WTC11 (cell line): ENCODE results near the gene DGLUCY. TPM values are rescaled to one million over a fixed set of nuclear protein-coding genes. Genes with fewer than 3 reads are reported as not detected.
A peak's percentile ranks its signal among the peaks of the same experiment; 100 is the strongest.

ENCODE experiments used
- ATAC-seq: fragments of 200-7000 bp; cut with Tn5 transposase; 2 replicates; pipeline ENCODE4 v1.10.0; 2021; ENCODE audit warnings: mild to moderate bottlenecking, moderate library complexity
- CTCF ChIA-PET: fragments of 300-600 bp; sonication (Branson Sonifier 250); formaldehyde crosslinking; loops from one replicate; lab custom pipeline; 2021; ENCODE audit warnings: antibody characterized with exemption; lab: Charles Lee
- POLR2A ChIA-PET: fragments of 350-600 bp; sonication (Branson Sonifier 250); formaldehyde crosslinking; loops from one replicate; lab custom pipeline; 2021; ENCODE audit warnings: antibody characterized with exemption; lab: Charles Lee
- DNase-seq: peaks from one replicate; pipeline ENCODE4 v3.0.0; 2021; ENCODE audit warnings: low spot score
- H3K27ac Mint-ChIP-seq: 2 replicates; pipeline ENCODE4 v1.8.0; 2021; ENCODE audit warnings: mixed read lengths
- H3K27me3 Mint-ChIP-seq: 2 replicates; pipeline ENCODE4 v1.8.0; 2021; ENCODE audit warnings: low read depth, mild to moderate bottlenecking, moderate library complexity, mixed read lengths
- H3K36me3 Mint-ChIP-seq: 2 replicates; pipeline ENCODE4 v1.8.0; 2021; ENCODE audit warnings: mixed read lengths
- H3K4me1 Mint-ChIP-seq: 2 replicates; pipeline ENCODE4 v1.8.0; 2022; ENCODE audit warnings: mixed read lengths
- H3K4me3 Mint-ChIP-seq: 2 replicates; pipeline ENCODE4 v1.8.0; 2021; ENCODE audit warnings: mild to moderate bottlenecking, moderate library complexity, mixed read lengths
- H3K9me3 Mint-ChIP-seq: 2 replicates; pipeline ENCODE4 v1.8.0; 2021; ENCODE audit warnings: mixed read lengths
- FOXJ3 ChIP-seq: sonication (generic); formaldehyde crosslinking; IDR thresholded peaks from 2 replicates; pipeline ENCODE4 v1.9.0; 2021; ENCODE audit warnings: missing genetic modification reagents, mild to moderate bottlenecking, borderline replicate concordance
- FOXP1 ChIP-seq: sonication (generic); formaldehyde crosslinking; IDR thresholded peaks from 2 replicates; pipeline ENCODE4 v1.8.0; 2022; ENCODE audit warnings: missing genetic modification reagents, mild to moderate bottlenecking, moderate library complexity, borderline replicate concordance
- GRHL2 ChIP-seq: fragments of 250-450 bp; sonication (Bioruptor Pico); IDR thresholded peaks from 2 replicates; pipeline ENCODE4 v1.8.0; 2022; ENCODE audit warnings: mild to moderate bottlenecking, moderate library complexity; ENCODE audit not compliant: insufficient replicate concordance, severe bottlenecking
- GTF2I ChIP-seq: fragments of 250-450 bp; sonication (Bioruptor Pico); conservative IDR thresholded peaks from 2 replicates; pipeline ENCODE4 v1.4.0; 2021; ENCODE audit warnings: mild to moderate bottlenecking
- HMGA2 ChIP-seq: fragments of 250-450 bp; sonication (Bioruptor Pico); IDR thresholded peaks from 2 replicates; pipeline ENCODE4 v1.4.0; 2021; ENCODE audit warnings: mild to moderate bottlenecking, moderate library complexity
- NFE2L1 ChIP-seq: sonication (generic); formaldehyde crosslinking; IDR thresholded peaks from 2 replicates; pipeline ENCODE4 v1.8.1; 2023; ENCODE audit warnings: missing genetic modification reagents
- NR1H2 ChIP-seq: sonication (generic); formaldehyde crosslinking; IDR thresholded peaks from 2 replicates; pipeline ENCODE4 v1.9.0; 2021; ENCODE audit warnings: mild to moderate bottlenecking, moderate library complexity, missing genetic modification reagents
- ZNF263 ChIP-seq: sonication (generic); formaldehyde crosslinking; IDR thresholded peaks from 2 replicates; pipeline ENCODE4 v1.8.1; 2022; ENCODE audit warnings: low read depth, mild to moderate bottlenecking, moderate library complexity, missing genetic modification reagents
- ZNF396 ChIP-seq: fragments of 250-450 bp; sonication (Bioruptor Pico); IDR thresholded peaks from 2 replicates; pipeline ENCODE4 v1.8.0; 2021; ENCODE audit warnings: mild to moderate bottlenecking, moderate library complexity, borderline replicate concordance
- ZNF671 ChIP-seq: fragments of 250-450 bp; sonication (Bioruptor Pico); IDR thresholded peaks from 2 replicates; pipeline ENCODE4 v1.8.0; 2021; ENCODE audit warnings: mild to moderate bottlenecking
- total RNA-seq: library from RNA; stranded (reverse); gene quantifications from 3 replicates; pipeline ENCODE4 v1.2.3, GENCODE V29; 2021
- TF ChIP-seq, protein P1 (sequence below): sonication (generic); formaldehyde crosslinking; IDR thresholded peaks from 2 replicates; pipeline ENCODE4 v1.8.1; 2023; ENCODE audit warnings: mild to moderate bottlenecking, moderate library complexity, missing genetic modification reagents
- TF ChIP-seq, protein P2 (sequence below): fragments of 200-600 bp; IDR thresholded peaks from 2 replicates; pipeline ENCODE4 v1.8.0; 2022; ENCODE audit warnings: antibody characterized with exemption
- TF ChIP-seq, protein P3 (sequence below): sonication (generic); formaldehyde crosslinking; IDR thresholded peaks from 2 replicates; pipeline ENCODE4 v1.8.1; 2022; ENCODE audit warnings: mild to moderate bottlenecking, missing genetic modification reagents, moderate library complexity, borderline replicate concordance
- TF ChIP-seq, protein P4 (sequence below): sonication (generic); formaldehyde crosslinking; IDR thresholded peaks from 2 replicates; pipeline ENCODE4 v1.8.0; 2023; ENCODE audit warnings: missing genetic modification reagents
- TF ChIP-seq, protein P5 (sequence below): sonication (generic); formaldehyde crosslinking; IDR thresholded peaks from 2 replicates; pipeline ENCODE4 v1.8.0; 2022; ENCODE audit warnings: mild to moderate bottlenecking, missing genetic modification reagents
- TF ChIP-seq, protein P6 (sequence below): sonication (generic); formaldehyde crosslinking; IDR thresholded peaks from 2 replicates; pipeline ENCODE4 v1.8.1; 2023; ENCODE audit warnings: mild to moderate bottlenecking, missing genetic modification reagents

Gene DGLUCY
- total RNA-seq, 1 experiment from 2014 or later: 35.4 TPM

DNA sequence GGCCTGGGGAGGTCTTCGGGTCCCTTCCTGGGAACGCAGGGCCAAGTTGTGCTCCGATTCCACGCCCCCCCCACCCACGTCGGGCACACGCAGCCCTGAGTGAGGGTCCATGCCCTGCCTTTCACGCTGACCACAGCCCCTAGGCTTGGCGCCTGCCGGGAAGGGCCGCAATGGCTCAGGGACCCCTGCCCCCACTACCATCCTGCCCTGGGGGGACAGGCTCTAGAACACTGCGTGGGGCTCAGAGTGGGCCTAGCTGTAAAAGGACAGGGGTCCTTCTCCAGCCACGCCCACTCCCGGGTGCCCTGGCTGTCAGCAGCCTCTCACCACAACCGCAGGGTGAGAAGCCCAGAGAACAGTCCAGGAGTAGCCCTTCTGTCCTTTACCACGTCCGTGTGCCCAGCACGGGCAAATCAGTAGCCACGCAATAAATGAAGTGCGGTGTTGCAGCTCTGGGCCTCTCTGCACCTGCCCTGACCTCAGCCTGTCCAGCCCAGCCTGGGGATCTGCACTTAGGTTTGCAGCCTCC, 140.0 kb downstream of the DGLUCY start:
- H3K4me3 Mint-ChIP-seq: peak overlapping the region; percentile 71
- H3K36me3 Mint-ChIP-seq: no peaks in the 10 kb centered on the region
- no peak overlapping the region for H3K27ac Mint-ChIP-seq
- DNase-seq (no peak), ATAC-seq (peak; percentile 3; the same call in 1 of the 2 replicates)
- ChIA-PET POLR2A (no interaction called here), CTCF (interaction anchor here (2.0 kb wide), 1 partner anchor 10 kb away, joined by 7 read pairs; no protein-coding TSS in a partner anchor)
- no peak for TF ChIP-seq ZNF263 (CRISPR knock-in tag)
- TF ChIP-seq FOXP1 (CRISPR knock-in tag): peak; percentile 68; the same call in 1 of the 2 replicates
- TF ChIP-seq, protein P1, sequence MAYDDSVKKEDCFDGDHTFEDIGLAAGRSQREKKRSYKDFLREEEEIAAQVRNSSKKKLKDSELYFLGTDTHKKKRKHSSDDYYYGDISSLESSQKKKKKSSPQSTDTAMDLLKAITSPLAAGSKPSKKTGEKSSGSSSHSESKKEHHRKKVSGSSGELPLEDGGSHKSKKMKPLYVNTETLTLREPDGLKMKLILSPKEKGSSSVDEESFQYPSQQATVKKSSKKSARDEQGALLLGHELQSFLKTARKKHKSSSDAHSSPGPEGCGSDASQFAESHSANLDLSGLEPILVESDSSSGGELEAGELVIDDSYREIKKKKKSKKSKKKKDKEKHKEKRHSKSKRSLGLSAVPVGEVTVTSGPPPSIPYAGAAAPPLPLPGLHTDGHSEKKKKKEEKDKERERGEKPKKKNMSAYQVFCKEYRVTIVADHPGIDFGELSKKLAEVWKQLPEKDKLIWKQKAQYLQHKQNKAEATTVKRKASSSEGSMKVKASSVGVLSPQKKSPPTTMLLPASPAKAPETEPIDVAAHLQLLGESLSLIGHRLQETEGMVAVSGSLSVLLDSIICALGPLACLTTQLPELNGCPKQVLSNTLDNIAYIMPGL: 0 out of 2 replicates have a peak, but pooled peaks have one; percentile 10
- H3K9me3 Mint-ChIP-seq: no peaks in the 10 kb centered on the region
- H3K27me3 Mint-ChIP-seq: peaks cover 33% of the 10 kb centered on the region
- H3K4me1 Mint-ChIP-seq: peaks cover 21% of the 10 kb centered on the region

DNA sequence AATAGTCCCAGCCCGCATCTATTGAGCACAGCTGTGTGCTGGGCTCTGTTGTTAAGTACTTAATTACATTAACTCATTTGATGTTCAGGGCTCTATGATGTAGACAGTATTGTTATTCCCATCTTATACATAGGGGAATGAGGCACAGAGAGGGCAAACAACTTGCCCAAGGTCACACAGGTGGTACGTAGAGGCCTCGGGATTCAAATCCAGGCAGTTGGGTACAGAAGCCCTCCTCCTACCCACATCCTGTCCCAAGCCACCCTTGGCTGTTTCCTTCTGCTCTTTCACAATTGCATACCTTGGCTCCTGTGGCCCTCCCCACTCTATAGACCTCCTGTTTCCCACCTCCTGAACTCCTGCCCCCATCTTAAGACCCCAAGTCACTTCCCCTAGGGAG, 140.6 kb downstream of the DGLUCY start:
- ATAC-seq: no peak
- H3K27me3 Mint-ChIP-seq: peaks cover 33% of the 10 kb centered on the region
- no peak overlapping the region for H3K27ac Mint-ChIP-seq
- H3K4me1 Mint-ChIP-seq: peaks cover 21% of the 10 kb centered on the region
- CTCF ChIA-PET: no interaction called here
- H3K36me3 Mint-ChIP-seq: no peaks in the 10 kb centered on the region
- no peak for DNase-seq
- no peaks in the 10 kb centered on the region for H3K9me3 Mint-ChIP-seq
- peak overlapping the region; percentile 71 for H3K4me3 Mint-ChIP-seq
- POLR2A ChIA-PET: no interaction called here
- TF ChIP-seq NFE2L1 (CRISPR knock-in tag) (no peak), GRHL2 (CRISPR knock-in tag) (no peak), GTF2I (CRISPR knock-in tag) (no peak), HMGA2 (CRISPR knock-in tag) (no peak), FOXP1 (CRISPR knock-in tag) (no peak), ZNF396 (no peak), FOXJ3 (CRISPR knock-in tag) (no peak), ZNF671 (CRISPR knock-in tag) (no peak), NR1H2 (CRISPR knock-in tag) (no peak)
- TF ChIP-seq, protein P2, sequence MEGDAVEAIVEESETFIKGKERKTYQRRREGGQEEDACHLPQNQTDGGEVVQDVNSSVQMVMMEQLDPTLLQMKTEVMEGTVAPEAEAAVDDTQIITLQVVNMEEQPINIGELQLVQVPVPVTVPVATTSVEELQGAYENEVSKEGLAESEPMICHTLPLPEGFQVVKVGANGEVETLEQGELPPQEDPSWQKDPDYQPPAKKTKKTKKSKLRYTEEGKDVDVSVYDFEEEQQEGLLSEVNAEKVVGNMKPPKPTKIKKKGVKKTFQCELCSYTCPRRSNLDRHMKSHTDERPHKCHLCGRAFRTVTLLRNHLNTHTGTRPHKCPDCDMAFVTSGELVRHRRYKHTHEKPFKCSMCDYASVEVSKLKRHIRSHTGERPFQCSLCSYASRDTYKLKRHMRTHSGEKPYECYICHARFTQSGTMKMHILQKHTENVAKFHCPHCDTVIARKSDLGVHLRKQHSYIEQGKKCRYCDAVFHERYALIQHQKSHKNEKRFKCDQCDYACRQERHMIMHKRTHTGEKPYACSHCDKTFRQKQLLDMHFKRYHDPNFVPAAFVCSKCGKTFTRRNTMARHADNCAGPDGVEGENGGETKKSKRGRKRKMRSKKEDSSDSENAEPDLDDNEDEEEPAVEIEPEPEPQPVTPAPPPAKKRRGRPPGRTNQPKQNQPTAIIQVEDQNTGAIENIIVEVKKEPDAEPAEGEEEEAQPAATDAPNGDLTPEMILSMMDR: no peak
- TF ChIP-seq, protein P3, sequence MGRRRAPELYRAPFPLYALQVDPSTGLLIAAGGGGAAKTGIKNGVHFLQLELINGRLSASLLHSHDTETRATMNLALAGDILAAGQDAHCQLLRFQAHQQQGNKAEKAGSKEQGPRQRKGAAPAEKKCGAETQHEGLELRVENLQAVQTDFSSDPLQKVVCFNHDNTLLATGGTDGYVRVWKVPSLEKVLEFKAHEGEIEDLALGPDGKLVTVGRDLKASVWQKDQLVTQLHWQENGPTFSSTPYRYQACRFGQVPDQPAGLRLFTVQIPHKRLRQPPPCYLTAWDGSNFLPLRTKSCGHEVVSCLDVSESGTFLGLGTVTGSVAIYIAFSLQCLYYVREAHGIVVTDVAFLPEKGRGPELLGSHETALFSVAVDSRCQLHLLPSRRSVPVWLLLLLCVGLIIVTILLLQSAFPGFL (CRISPR knock-in tag): no peak
- TF ChIP-seq, protein P4, sequence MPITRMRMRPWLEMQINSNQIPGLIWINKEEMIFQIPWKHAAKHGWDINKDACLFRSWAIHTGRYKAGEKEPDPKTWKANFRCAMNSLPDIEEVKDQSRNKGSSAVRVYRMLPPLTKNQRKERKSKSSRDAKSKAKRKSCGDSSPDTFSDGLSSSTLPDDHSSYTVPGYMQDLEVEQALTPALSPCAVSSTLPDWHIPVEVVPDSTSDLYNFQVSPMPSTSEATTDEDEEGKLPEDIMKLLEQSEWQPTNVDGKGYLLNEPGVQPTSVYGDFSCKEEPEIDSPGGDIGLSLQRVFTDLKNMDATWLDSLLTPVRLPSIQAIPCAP (CRISPR knock-in tag): no peak
- TF ChIP-seq, protein P5, sequence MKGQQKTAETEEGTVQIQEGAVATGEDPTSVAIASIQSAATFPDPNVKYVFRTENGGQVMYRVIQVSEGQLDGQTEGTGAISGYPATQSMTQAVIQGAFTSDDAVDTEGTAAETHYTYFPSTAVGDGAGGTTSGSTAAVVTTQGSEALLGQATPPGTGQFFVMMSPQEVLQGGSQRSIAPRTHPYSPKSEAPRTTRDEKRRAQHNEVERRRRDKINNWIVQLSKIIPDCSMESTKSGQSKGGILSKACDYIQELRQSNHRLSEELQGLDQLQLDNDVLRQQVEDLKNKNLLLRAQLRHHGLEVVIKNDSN (CRISPR knock-in tag): no peak
- TF ChIP-seq, protein P6, sequence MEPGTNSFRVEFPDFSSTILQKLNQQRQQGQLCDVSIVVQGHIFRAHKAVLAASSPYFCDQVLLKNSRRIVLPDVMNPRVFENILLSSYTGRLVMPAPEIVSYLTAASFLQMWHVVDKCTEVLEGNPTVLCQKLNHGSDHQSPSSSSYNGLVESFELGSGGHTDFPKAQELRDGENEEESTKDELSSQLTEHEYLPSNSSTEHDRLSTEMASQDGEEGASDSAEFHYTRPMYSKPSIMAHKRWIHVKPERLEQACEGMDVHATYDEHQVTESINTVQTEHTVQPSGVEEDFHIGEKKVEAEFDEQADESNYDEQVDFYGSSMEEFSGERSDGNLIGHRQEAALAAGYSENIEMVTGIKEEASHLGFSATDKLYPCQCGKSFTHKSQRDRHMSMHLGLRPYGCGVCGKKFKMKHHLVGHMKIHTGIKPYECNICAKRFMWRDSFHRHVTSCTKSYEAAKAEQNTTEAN: no peak
